ENCODE results near the gene MBD2.

DNA sequence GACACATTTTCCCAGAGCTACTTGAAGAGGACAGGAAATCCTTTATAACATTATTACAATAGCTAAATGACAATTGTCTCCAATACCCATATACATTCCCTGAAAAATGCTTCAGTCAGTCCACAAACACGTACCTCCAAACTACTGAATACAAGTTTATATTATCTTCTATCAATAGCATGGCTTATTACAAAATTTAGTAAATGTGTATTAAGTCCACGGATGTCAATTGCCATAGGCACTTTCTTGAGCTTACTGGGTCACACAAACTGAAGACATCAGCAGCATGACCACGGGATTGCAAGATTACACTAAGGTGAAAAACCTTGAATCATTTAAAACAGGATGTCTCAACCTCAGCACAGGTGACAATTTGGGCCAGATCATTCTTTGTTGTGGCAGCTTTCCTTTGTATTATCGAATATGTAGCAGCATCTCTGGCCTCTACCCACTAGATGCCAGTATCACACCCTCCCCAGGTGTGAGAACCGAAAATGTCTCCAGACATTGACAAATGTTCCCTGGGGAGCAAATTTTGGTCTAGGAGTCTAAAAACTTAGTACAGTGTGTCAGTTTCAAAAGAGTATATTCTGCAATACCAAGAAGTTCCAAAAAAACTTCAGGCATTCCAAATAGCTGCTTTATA lies 1.4 kb downstream of the MBD2 start:
- TF ChIP-seq, protein P1, sequence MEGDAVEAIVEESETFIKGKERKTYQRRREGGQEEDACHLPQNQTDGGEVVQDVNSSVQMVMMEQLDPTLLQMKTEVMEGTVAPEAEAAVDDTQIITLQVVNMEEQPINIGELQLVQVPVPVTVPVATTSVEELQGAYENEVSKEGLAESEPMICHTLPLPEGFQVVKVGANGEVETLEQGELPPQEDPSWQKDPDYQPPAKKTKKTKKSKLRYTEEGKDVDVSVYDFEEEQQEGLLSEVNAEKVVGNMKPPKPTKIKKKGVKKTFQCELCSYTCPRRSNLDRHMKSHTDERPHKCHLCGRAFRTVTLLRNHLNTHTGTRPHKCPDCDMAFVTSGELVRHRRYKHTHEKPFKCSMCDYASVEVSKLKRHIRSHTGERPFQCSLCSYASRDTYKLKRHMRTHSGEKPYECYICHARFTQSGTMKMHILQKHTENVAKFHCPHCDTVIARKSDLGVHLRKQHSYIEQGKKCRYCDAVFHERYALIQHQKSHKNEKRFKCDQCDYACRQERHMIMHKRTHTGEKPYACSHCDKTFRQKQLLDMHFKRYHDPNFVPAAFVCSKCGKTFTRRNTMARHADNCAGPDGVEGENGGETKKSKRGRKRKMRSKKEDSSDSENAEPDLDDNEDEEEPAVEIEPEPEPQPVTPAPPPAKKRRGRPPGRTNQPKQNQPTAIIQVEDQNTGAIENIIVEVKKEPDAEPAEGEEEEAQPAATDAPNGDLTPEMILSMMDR (conservative IDR thresholded peaks at IDR 0.05 in 1 of 2, IDR thresholded peaks at IDR 0.05 in 1 of 2; ENCODE audit: low read depth in 1 of 2, low read length in 2 of 2): no peak
- TF ChIP-seq EZH2 (IDR thresholded peaks at IDR 0.05; ENCODE audit: low read length, missing control alignments): no peak

Measured in fibroblast of lung (primary cell).